Common myeloid progenitor, CD34-positive (primary cell): ENCODE results near the gene ECPAS.
"Not testable (repeated sequence)": the region's sequence is repeated elsewhere in the genome, so short reads cannot be mapped to it uniquely, and the experiment has no call there.

Experiments used
- CTCF ChIA-PET: fragments of 350-600 bp; sonication (Branson Sonifier 250); formaldehyde crosslinking; loops from one replicate; lab custom pipeline; 2021; ENCODE audit warnings: antibody characterized with exemption; lab: Charles Lee
- POLR2A ChIA-PET: fragments of 350-600 bp; sonication (Branson Sonifier 250); formaldehyde crosslinking; loops from one replicate; lab custom pipeline; 2021; ENCODE audit warnings: antibody characterized with exemption; lab: Charles Lee
- DNase-seq, 3 donors: peaks; one replicate each; pipeline versions ENCODE4 v3.0.0 to v3.0.0-alpha.2; 2013
- H3K27ac ChIP-seq, 2 experiments: 1 replicate in 1 of 2; 2 replicates in 1 of 2; pipeline ENCODE4 v1.7.0; 2013; ENCODE audit warnings: inconsistent platforms in 2 of 2, low read length in 2 of 2, mild to moderate bottlenecking in 2 of 2, low read depth in 1 of 2, moderate library complexity in 1 of 2; ENCODE audit not compliant: severe bottlenecking in 2 of 2, insufficient read depth in 1 of 2, poor library complexity in 1 of 2
- H3K27me3 ChIP-seq, 5 experiments: replicated peaks in 2 of 5; 1 replicate in 3 of 5; 2 replicates in 2 of 5; pipeline versions ENCODE4 v1.6.1 to v1.7.0; 2013; ENCODE audit warnings: low read length in 4 of 5, mild to moderate bottlenecking in 2 of 5, moderate library complexity in 2 of 5, inconsistent platforms in 1 of 5; ENCODE audit not compliant: insufficient read depth in 5 of 5, control insufficient read depth in 4 of 5
- H3K36me3 ChIP-seq, 4 experiments: 1 replicate in 2 of 4; 2 replicates in 2 of 4; pipeline versions ENCODE4 v1.6.1 to v1.7.0; 2013; ENCODE audit warnings: low read length in 3 of 4, control low read depth in 1 of 4, mild to moderate bottlenecking in 1 of 4; ENCODE audit not compliant: control insufficient read depth in 4 of 4, insufficient read depth in 4 of 4
- H3K4me1 ChIP-seq, 4 experiments: 1 replicate in 3 of 4; 2 replicates in 1 of 4; pipeline versions ENCODE4 v1.6.1 to v1.7.1; 2013; ENCODE audit warnings: low read length in 3 of 4, mild to moderate bottlenecking in 3 of 4, control low read depth in 1 of 4, inconsistent platforms in 1 of 4, moderate library complexity in 1 of 4; ENCODE audit not compliant: control insufficient read depth in 4 of 4, insufficient read depth in 4 of 4; ENCODE audit errors: control extremely low read depth in 1 of 4
- H3K4me3 ChIP-seq, 7 experiments: 1 replicate in 4 of 7; 2 replicates in 3 of 7; pipeline versions ENCODE4 v1.5.1 to v1.7.0; 2013; ENCODE audit warnings: mild to moderate bottlenecking in 7 of 7, low read length in 6 of 7, moderate library complexity in 6 of 7, inconsistent platforms in 2 of 7, low read depth in 2 of 7, control low read depth in 1 of 7; ENCODE audit not compliant: insufficient read depth in 4 of 7, control insufficient read depth in 1 of 7; ENCODE audit errors: extremely low read depth in 1 of 7
- H3K9me3 ChIP-seq, 5 experiments: 1 replicate in 4 of 5; 2 replicates in 1 of 5; pipeline versions ENCODE4 v1.6.1 to v1.7.1; 2013; ENCODE audit warnings: low read length in 4 of 5, mild to moderate bottlenecking in 2 of 5, inconsistent platforms in 1 of 5, low read depth in 1 of 5, moderate library complexity in 1 of 5; ENCODE audit not compliant: control insufficient read depth in 4 of 5, insufficient read depth in 2 of 5; ENCODE audit errors: control extremely low read depth in 1 of 5
- WGBS: methylation state at CpG from one replicate; pipeline ENCODE4 v1.1.5; 2013; ENCODE audit not compliant: insufficient coverage; 5-methylcytosine and 5-hydroxymethylcytosine counted together

Gene ECPAS

DNA sequence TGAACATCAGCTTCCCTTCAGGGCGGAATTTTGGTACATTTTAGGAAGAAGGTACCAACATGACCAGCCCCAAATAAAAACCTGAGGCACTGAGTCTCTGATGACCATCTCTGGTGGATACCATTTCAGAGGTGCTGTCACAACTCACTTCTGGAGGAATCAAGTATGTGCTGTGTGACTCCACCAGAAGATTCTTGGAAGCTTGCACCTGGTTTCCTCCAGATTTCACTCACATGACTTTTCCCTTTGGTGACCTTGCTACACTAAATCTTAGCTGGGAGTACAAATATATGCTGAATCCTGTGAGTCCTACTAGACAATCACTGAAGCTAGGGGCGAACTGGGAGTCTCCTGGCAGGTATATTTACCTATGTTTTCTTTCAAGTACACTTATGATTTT, 28.5 kb downstream of the ECPAS start:
- ChIA-PET POLR2A (no interaction called here), CTCF (no interaction called here)
- peaks cover 0 to 5% (median 2%) of the 10 kb centered on the region in 4 experiments for H3K36me3 ChIP-seq
- DNase-seq = no peak
- H3K4me1 ChIP-seq = no peaks in the 10 kb centered on the region
- no peak overlapping the region for H3K27ac ChIP-seq
- H3K4me3 ChIP-seq = no peak overlapping the region
- no peaks in the 10 kb centered on the region for H3K27me3 ChIP-seq
- H3K9me3 ChIP-seq = peaks cover 0 to under 1% (median 0%) of the 10 kb centered on the region in 5 experiments
- WGBS = 100% methylated on average over 1 of the region's 2 CpGs

DNA sequence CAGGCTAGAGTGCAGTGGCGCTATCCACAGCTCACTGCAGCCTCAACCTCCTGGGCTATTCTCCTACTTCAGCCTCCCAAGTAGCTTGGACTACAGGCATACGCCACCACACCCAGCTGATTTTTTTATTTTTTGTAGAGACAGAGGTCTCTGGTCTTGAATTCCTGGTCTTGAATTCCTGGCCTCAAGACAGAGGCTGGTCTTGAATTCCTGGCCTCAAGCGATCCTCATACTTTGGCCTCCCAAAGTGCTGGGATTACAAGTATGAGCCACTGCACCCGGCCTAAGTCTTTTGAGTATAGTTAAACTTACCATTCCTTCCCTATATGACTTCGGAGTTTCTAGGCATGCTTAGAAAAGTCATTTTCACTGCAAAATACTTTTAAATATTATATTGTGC, 29.4 kb downstream of the ECPAS start:
- no peaks in the 10 kb centered on the region for H3K9me3 ChIP-seq
- H3K27ac ChIP-seq = no peak overlapping the region
- WGBS = 86% methylated on average over 1 of the region's 5 CpGs
- ChIA-PET CTCF (interaction anchor here (1.2 kb wide), 1 partner anchor 143 kb away, joined by 3 read pairs; no protein-coding TSS in a partner anchor), POLR2A (no interaction called here)
- peaks cover 1 to 11% (median 6%) of the 10 kb centered on the region in 4 experiments for H3K36me3 ChIP-seq
- no peaks in the 10 kb centered on the region for H3K4me1 ChIP-seq
- no peak overlapping the region for H3K4me3 ChIP-seq
- H3K27me3 ChIP-seq = no peaks in the 10 kb centered on the region
- DNase-seq = no peak

DNA sequence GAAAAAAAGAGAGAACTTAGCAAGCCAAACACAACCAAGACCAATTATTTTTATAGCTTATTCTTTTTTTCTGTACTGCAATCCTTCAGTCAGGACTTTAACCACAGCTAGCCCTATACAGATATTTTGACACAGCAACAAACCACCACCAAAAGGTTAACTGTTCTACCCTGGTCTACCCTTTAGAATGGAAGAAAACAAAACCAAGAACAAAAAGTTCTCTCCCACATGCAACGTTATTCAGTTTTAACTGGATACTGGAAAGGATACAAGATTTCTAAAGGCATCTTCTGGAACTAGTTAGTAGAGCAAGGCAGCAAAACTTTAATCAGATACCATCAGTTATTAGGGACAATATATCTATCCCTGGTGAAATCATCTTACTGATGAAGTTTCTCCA, 32.6 kb downstream of the ECPAS start:
- Histone ChIP-seq H3K27me3 (no peaks in the 10 kb centered on the region), H3K4me1 (no peaks in the 10 kb centered on the region), H3K9me3 (no peaks in the 10 kb centered on the region), H3K27ac (no peak overlapping the region), H3K4me3 (no peak overlapping the region), H3K36me3 (peaks cover 4 to 21% (median 10%) of the 10 kb centered on the region in 4 experiments)
- DNase-seq = no peak
- ChIA-PET CTCF (no interaction called here), POLR2A (no interaction called here)
- WGBS = no CpG with 5 or more reads among the region's 1 CpG

DNA sequence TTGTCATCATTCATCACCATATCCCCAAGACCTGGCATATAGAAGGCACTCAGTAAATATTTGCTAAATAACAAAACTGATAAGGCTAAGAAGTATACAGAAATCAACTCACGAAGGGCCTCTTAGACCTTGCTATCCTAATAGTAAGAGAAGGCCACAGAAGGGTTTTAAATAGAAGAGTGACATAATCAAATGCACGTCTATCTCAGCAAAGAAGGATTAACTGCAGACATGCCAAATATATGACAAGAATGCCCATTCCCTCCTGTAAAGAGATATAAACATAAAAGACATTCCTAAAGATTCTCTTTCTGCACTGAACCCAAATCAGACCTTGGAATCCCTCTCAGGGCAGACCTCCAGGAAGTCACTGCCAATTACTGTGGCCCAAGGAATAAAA, 34.1 kb downstream of the ECPAS start:
- Histone ChIP-seq H3K9me3 (no peaks in the 10 kb centered on the region), H3K4me1 (no peaks in the 10 kb centered on the region), H3K27me3 (no peaks in the 10 kb centered on the region), H3K27ac (no peak overlapping the region), H3K36me3 (peaks cover 4 to 26% (median 13%) of the 10 kb centered on the region in 4 experiments), H3K4me3 (no peak overlapping the region)
- ChIA-PET CTCF (interaction anchor here (0.8 kb wide), 1 partner anchor 10 kb away, joined by 3 read pairs; no protein-coding TSS in a partner anchor), POLR2A (no interaction called here)
- 100% methylated on average over 1 of the region's 2 CpGs for WGBS
- DNase-seq = no peak

- H3K9me3 ChIP-seq = no peaks in the 10 kb centered on the region
- H3K27me3 ChIP-seq = no peaks in the 10 kb centered on the region
- H3K36me3 ChIP-seq = peaks cover 4 to 26% (median 13%) of the 10 kb centered on the region in 4 experiments
- CTCF ChIA-PET = no interaction called here
- no peaks in the 10 kb centered on the region for H3K4me1 ChIP-seq
- no peak overlapping the region for H3K4me3 ChIP-seq
- WGBS = 94% methylated on average over 1 of the region's 1 CpG
- POLR2A ChIA-PET = no interaction called here
- no peak for DNase-seq
- no peak overlapping the region for H3K27ac ChIP-seq
Measured at GRCh38 chr9:111449705-111450104, 34.5 kb downstream of the ECPAS start.

DNA sequence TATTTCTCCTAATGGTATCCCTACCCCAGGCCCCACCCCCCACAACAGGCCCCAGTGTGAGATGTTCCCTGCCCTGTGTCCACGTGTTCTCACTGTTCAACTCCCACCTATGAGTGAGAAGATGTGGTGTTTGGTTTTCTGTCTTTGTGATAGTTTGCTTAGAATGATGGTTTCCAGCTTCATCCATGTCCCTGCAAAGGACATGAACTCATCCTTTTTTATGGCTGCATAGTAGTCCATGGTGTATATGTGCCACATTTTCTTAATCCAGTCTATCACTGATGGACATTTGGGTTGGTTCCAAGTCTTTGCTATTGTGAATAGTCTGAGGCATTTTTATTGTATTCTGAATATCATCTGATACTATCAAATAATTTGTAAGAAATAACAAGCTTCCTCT, 38.4 kb downstream of the ECPAS start:
- peaks cover 6 to 45% (median 23%) of the 10 kb centered on the region in 4 experiments for H3K36me3 ChIP-seq
- CTCF ChIA-PET = interaction anchor here (0.8 to 1.9 kb wide), 2 partner anchors 10 to 13 kb away, joined by 3 to 5 read pairs; no protein-coding TSS in a partner anchor
- DNase-seq, H3K4me1 ChIP-seq, H3K27me3 ChIP-seq, H3K4me3 ChIP-seq, POLR2A ChIA-PET, H3K9me3 ChIP-seq, H3K27ac ChIP-seq: not testable (repeated sequence)
- WGBS = no CpG with 5 or more reads among the region's 1 CpG

DNA sequence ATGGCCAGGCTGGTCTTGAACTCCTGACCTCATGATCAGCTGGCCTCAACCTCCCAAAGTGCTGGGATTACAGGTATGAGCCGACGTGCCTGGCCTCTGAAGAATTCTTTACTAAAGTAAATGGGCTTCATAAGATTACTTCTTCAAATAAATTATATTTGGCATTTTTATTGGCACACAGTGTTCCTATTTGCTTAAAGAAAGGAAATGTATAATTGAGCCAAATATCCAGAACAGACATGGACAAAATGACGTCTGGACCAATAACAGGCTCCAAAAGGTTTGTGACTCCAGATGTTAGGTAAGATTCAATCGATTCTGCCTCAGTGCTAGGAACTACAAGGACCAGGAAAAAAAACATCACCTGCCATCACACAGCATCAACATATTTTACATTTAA, 40.7 kb downstream of the ECPAS start:
- CTCF ChIA-PET = no interaction called here
- Histone ChIP-seq H3K36me3 (peaks cover 5 to 58% (median 33%) of the 10 kb centered on the region in 4 experiments), H3K27me3 (no peaks in the 10 kb centered on the region), H3K27ac (no peak overlapping the region), H3K4me1 (no peaks in the 10 kb centered on the region), H3K9me3 (no peaks in the 10 kb centered on the region), H3K4me3 (no peak overlapping the region)
- POLR2A ChIA-PET = no interaction called here
- no peak for DNase-seq
- 100% methylated on average over 2 of the region's 4 CpGs for WGBS
